GM12892 (cell line): ENCODE data around the gene SLC17A1.

ENCODE experiments used
- POLR2A ChIP-seq: IDR thresholded peaks from 2 replicates; pipeline ENCODE4 v1.6.1; 2011; ENCODE audit warnings: low read depth, low read length, control low read depth
- POLR2AphosphoS5 ChIP-seq: IDR thresholded peaks from 2 replicates; pipeline ENCODE4 v1.6.1; 2011; ENCODE audit warnings: low read depth, low read length, control low read depth
- TAF1 ChIP-seq: IDR thresholded peaks from 2 replicates; pipeline ENCODE4 v1.6.1; 2011; ENCODE audit warnings: low read depth, mild to moderate bottlenecking, control low read depth, low read length, borderline replicate concordance

- TF ChIP-seq POLR2A (no peak), POLR2AphosphoS5 (no peak), TAF1 (no peak)
Measured at GRCh38 chr6:25743868-25744267, 88.0 kb downstream of the SLC17A1 start.
